Measurements from ENCODE around the gene INAFM1. TPM values are rescaled to one million over a fixed set of nuclear protein-coding genes. Genes with fewer than 3 reads are reported as not detected.

Gene INAFM1
- total and polyA plus RNA-seq, 9 of the 15 experiments (the other 6 are each of a cell fraction or from before 2014, with no cell fraction given) = 0.71 to 30.9 (median 3.1) TPM

GRCh38 chr19:47230921-47231214 is 43.8 kb upstream of the INAFM1 start, which contains the start of gene BBC3 (continued):
- TF ChIP-seq ZNF175 (CRISPR knock-in tag; IDR thresholded peaks at IDR 0.05; ENCODE audit: low read depth) (no peak), RREB1 (CRISPR knock-in tag; IDR thresholded peaks at IDR 0.05) (no peak), E2F6 (IDR thresholded peaks at IDR 0.05; ENCODE audit: borderline replicate concordance in 1 of 2, extremely low read depth in 1 of 2, insufficient read depth in 1 of 2, insufficient read length in 1 of 2, low read depth in 1 of 2, low read length in 1 of 2, poor library complexity in 1 of 2, severe bottlenecking in 1 of 2) (peak in 1 of 2 experiments; percentile 81), GABPA (tag; conservative IDR thresholded peaks at IDR 0.05; ENCODE audit: low read depth) (0 out of 2 replicates have a peak, but pooled peaks have one; percentile 15), MAZ (CRISPR knock-in tag; conservative IDR thresholded peaks at IDR 0.05 in 1 of 2, IDR thresholded peaks at IDR 0.05 in 1 of 2) (no peak), POLR2AphosphoS5 (IDR thresholded peaks at IDR 0.05; ENCODE audit: control insufficient read depth, insufficient read depth, low read depth, low read length) (0 out of 2 replicates have a peak, but pooled peaks have one; percentile 32), NONO (IDR thresholded peaks at IDR 0.05; ENCODE audit: low read depth in 2 of 2, low read length in 1 of 2) (peak in 1 of 2 experiments; percentile 59; a peak in 2 of 4 replicates), MTA2 (IDR thresholded peaks at IDR 0.05; ENCODE audit: low read depth) (no peak), E4F1 (CRISPR knock-in tag; IDR thresholded peaks at IDR 0.05; ENCODE audit: borderline replicate concordance) (no peak), ZNF274 (IDR thresholded peaks at IDR 0.05; ENCODE audit: borderline replicate concordance, low read depth, low read length) (no peak), U2AF1 (optimal IDR thresholded peaks at IDR 0.05; ENCODE audit: low read depth, low read length) (peak; percentile 20), DLX4 (CRISPR knock-in tag; IDR thresholded peaks at IDR 0.05) (no peak), YY1 (IDR thresholded peaks at IDR 0.05; ENCODE audit: borderline replicate concordance in 1 of 3, control insufficient read depth in 1 of 3, extremely low read depth in 1 of 3, insufficient read depth in 3 of 3, insufficient read length in 1 of 3, insufficient replicate concordance in 2 of 3, low read depth in 1 of 3, low read length in 2 of 3) (peak in 1 of 3 experiments; percentile 29), FOSL1 (tag; conservative IDR thresholded peaks at IDR 0.05) (no peak), SP1 (CRISPR knock-in tag; IDR thresholded peaks at IDR 0.05) (no peak; the same call in 1 of the 2 replicates), EWSR1 (IDR thresholded peaks at IDR 0.05; ENCODE audit: borderline replicate concordance, low read depth, partially characterized antibody) (no peak)

Measured in K562 (cell line).